ENCODE data around the gene KLF11. TPM values are rescaled to one million over a fixed set of nuclear protein-coding genes. Genes with fewer than 3 reads are reported as not detected.
A peak's percentile ranks its signal among the peaks of the same experiment; 100 is the strongest.

The KLF11 gene
- total and polyA plus RNA-seq, 2 donors (not counting 3 experiments of a cell fraction or from before 2014, with no cell fraction given) = 10.5 to 11.3 TPM

GRCh38 chr2:10036095-10036884, 7.1 kb upstream of the KLF11 start:
- Histone ChIP-seq H3K9ac (replicated peaks; ENCODE audit: extremely low read depth, insufficient read depth, low read length) (no peak overlapping the region), H3K79me2 (ENCODE audit: control insufficient read depth, insufficient read depth, low read length) (no peaks in the 10 kb centered on the region), H3K36me3 (ENCODE audit: control insufficient read depth in 2 of 2, extremely low read depth in 1 of 2, insufficient read depth in 2 of 2, low read length in 2 of 2) (no peaks in the 10 kb centered on the region), H3K27ac (ENCODE audit: insufficient read depth, low read depth, low read length) (peak overlapping the region; percentile 28), H3K4me1 (ENCODE audit: control insufficient read depth, extremely low read depth, insufficient read depth, low read length) (peaks cover 24% of the 10 kb centered on the region), H3K9me1 (replicated peaks; ENCODE audit: control insufficient read depth, extremely low read depth, insufficient read depth, low read length) (no peaks in the 10 kb centered on the region), H2AFZ (ENCODE audit: low read depth, low read length) (peak overlapping the region; percentile 79), H4K20me1 (replicated peaks; ENCODE audit: control insufficient read depth, extremely low read depth, insufficient read depth, low read length) (no peaks in the 10 kb centered on the region), H3K4me2 (ENCODE audit: insufficient read depth, low read length) (no peak overlapping the region), H3K9me3 (replicated peaks; ENCODE audit: control insufficient read depth, insufficient read depth, low read length) (no peaks in the 10 kb centered on the region), H3K4me3 (replicated peaks in 1 of 3; ENCODE audit: insufficient read depth in 1 of 3, low read depth in 1 of 3, low read length in 3 of 3) (no peak overlapping the region), H3K27me3 (ENCODE audit: control insufficient read depth in 2 of 2, insufficient read depth in 2 of 2, low read length in 2 of 2) (no peaks in the 10 kb centered on the region)
- no peak for TF ChIP-seq EZH2 (IDR thresholded peaks at IDR 0.05; ENCODE audit: borderline replicate concordance, low read depth, low read length, severe bottlenecking)
- TF ChIP-seq, protein P1, sequence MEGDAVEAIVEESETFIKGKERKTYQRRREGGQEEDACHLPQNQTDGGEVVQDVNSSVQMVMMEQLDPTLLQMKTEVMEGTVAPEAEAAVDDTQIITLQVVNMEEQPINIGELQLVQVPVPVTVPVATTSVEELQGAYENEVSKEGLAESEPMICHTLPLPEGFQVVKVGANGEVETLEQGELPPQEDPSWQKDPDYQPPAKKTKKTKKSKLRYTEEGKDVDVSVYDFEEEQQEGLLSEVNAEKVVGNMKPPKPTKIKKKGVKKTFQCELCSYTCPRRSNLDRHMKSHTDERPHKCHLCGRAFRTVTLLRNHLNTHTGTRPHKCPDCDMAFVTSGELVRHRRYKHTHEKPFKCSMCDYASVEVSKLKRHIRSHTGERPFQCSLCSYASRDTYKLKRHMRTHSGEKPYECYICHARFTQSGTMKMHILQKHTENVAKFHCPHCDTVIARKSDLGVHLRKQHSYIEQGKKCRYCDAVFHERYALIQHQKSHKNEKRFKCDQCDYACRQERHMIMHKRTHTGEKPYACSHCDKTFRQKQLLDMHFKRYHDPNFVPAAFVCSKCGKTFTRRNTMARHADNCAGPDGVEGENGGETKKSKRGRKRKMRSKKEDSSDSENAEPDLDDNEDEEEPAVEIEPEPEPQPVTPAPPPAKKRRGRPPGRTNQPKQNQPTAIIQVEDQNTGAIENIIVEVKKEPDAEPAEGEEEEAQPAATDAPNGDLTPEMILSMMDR (IDR thresholded peaks at IDR 0.05; ENCODE audit: extremely low read depth in 1 of 2, insufficient read depth in 1 of 2, low read depth in 1 of 2, low read length in 2 of 2) = peak; percentile 73 to 83
- FAIRE-seq = peak; percentile 89
- BruUV-seq (replicated peaks) = no TSS peak
- dilution Hi-C loops (cut with MboI; ENCODE audit: extremely low pct_ligation_motif_present, low sequenced_read_pairs) = no loop called here
- ChIA-PET CTCF (interaction anchor here (0.9 to 4.2 kb wide), 18 partner anchors 9 to 398 kb away, joined by 3 to 52 read pairs (median 6); no protein-coding TSS in a partner anchor), POLR2A (no interaction called here)
- DNase-seq (ENCODE audit: low read depth, low spot score) = peak; percentile 80
- intact Hi-C loops (cut with micrococcal nuclease) = loop anchor here (2.0 kb wide), 1 partner anchor 43 kb away; no protein-coding TSS in a partner anchor

GRCh38 chr2:10038123-10038522, 5.2 kb upstream of the KLF11 start:
- H3K9ac ChIP-seq (replicated peaks; ENCODE audit: extremely low read depth, insufficient read depth, low read length) = no peak overlapping the region
- DNase-seq (ENCODE audit: low read depth, low spot score) (no peak), FAIRE-seq (no peak)
- intact Hi-C loops (cut with micrococcal nuclease) = no loop called here
- no peaks in the 10 kb centered on the region for H3K9me1 ChIP-seq (replicated peaks; ENCODE audit: control insufficient read depth, extremely low read depth, insufficient read depth, low read length)
- ChIA-PET POLR2A (no interaction called here), CTCF (interaction anchor here (0.8 to 17.6 kb wide), 6 partner anchors 10 to 224 kb away, joined by 3 to 340 read pairs (median 4); no protein-coding TSS in a partner anchor)
- no peaks in the 10 kb centered on the region for H4K20me1 ChIP-seq (replicated peaks; ENCODE audit: control insufficient read depth, extremely low read depth, insufficient read depth, low read length)
- H3K36me3 ChIP-seq (ENCODE audit: control insufficient read depth in 2 of 2, extremely low read depth in 1 of 2, insufficient read depth in 2 of 2, low read length in 2 of 2) = no peaks in the 10 kb centered on the region
- no peaks in the 10 kb centered on the region for H3K9me3 ChIP-seq (replicated peaks; ENCODE audit: control insufficient read depth, insufficient read depth, low read length)
- H3K4me1 ChIP-seq (ENCODE audit: control insufficient read depth, extremely low read depth, insufficient read depth, low read length) = peaks cover 27% of the 10 kb centered on the region
- no peak overlapping the region for H2AFZ ChIP-seq (ENCODE audit: low read depth, low read length)
- no peaks in the 10 kb centered on the region for H3K27me3 ChIP-seq (ENCODE audit: control insufficient read depth in 2 of 2, insufficient read depth in 2 of 2, low read length in 2 of 2)
- no peak overlapping the region for H3K4me3 ChIP-seq (replicated peaks in 1 of 3; ENCODE audit: insufficient read depth in 1 of 3, low read depth in 1 of 3, low read length in 3 of 3)
- no peak overlapping the region for H3K4me2 ChIP-seq (ENCODE audit: insufficient read depth, low read length)
- TF ChIP-seq POLR2AphosphoS5 (IDR thresholded peaks at IDR 0.05; ENCODE audit: insufficient read depth, low read depth, low read length) (no peak), EZH2 (IDR thresholded peaks at IDR 0.05; ENCODE audit: borderline replicate concordance, low read depth, low read length, severe bottlenecking) (no peak), JUN (IDR thresholded peaks at IDR 0.05; ENCODE audit: borderline replicate concordance, insufficient read depth, insufficient read length, low read depth) (no peak), GATA2 (IDR thresholded peaks at IDR 0.05; ENCODE audit: insufficient read depth, insufficient read length, low read depth, low read length) (no peak), MYC (IDR thresholded peaks at IDR 0.05; ENCODE audit: low read depth, low read length) (no peak), FOS (IDR thresholded peaks at IDR 0.05; ENCODE audit: borderline replicate concordance, insufficient read depth, low read length) (no peak), POLR2A (IDR thresholded peaks at IDR 0.05; ENCODE audit: low read depth, low read length) (no peak)
- TF ChIP-seq, protein P1 (IDR thresholded peaks at IDR 0.05; ENCODE audit: extremely low read depth in 1 of 2, insufficient read depth in 1 of 2, low read depth in 1 of 2, low read length in 2 of 2) = no peak
- TF ChIP-seq, protein P2, sequence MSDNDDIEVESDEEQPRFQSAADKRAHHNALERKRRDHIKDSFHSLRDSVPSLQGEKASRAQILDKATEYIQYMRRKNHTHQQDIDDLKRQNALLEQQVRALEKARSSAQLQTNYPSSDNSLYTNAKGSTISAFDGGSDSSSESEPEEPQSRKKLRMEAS (IDR thresholded peaks at IDR 0.05; ENCODE audit: insufficient read depth, insufficient read length) = no peak
- BruUV-seq (replicated peaks) = no TSS peak
- H3K27ac ChIP-seq (ENCODE audit: insufficient read depth, low read depth, low read length) = no peak overlapping the region
- dilution Hi-C loops (cut with MboI; ENCODE audit: extremely low pct_ligation_motif_present, low sequenced_read_pairs) = no loop called here
- H3K79me2 ChIP-seq (ENCODE audit: control insufficient read depth, insufficient read depth, low read length) = no peaks in the 10 kb centered on the region

Measured in endothelial cell of umbilical vein (primary cell).